HG03060 (cell line): ENCODE results near the gene WDR27.
"Not testable (repeated sequence)": the region's sequence is repeated elsewhere in the genome, so short reads cannot be mapped to it uniquely, and the experiment has no call there.

Experiments
- ATAC-seq: cut with Tn5 transposase; IDR thresholded peaks from one replicate; pipeline ENCODE4 v1.9.1; 2021; ENCODE audit warnings: low read depth, moderate number of reproducible peaks; ENCODE audit not compliant: unreplicated experiment

Gene WDR27

GRCh38 chr6:169665289-169665688 lies 36.5 kb downstream of the WDR27 start:
- ATAC-seq, result no peak

GRCh38 chr6:169664227-169664626 lies 37.6 kb downstream of the WDR27 start:
- no peak for ATAC-seq

- ATAC-seq, result no peak
Observed at GRCh38 chr6:169663468-169663867, 38.4 kb downstream of the WDR27 start.

GRCh38 chr6:169661391-169661756 lies 40.5 kb downstream of the WDR27 start:
- ATAC-seq, result no peak

GRCh38 chr6:169660751-169661390 lies 41.0 kb downstream of the WDR27 start:
- no peak for ATAC-seq

GRCh38 chr6:169659820-169660610 lies 41.8 kb downstream of the WDR27 start:
- no peak for ATAC-seq

- ATAC-seq, result no peak
Observed at GRCh38 chr6:169657284-169657610, 44.6 kb downstream of the WDR27 start.

- no peak for ATAC-seq
Observed at GRCh38 chr6:169656546-169657283, 45.1 kb downstream of the WDR27 start.

GRCh38 chr6:169654598-169655391 lies 47.0 kb downstream of the WDR27 start:
- ATAC-seq, result peak; percentile 64

GRCh38 chr6:169653691-169654090 lies 48.1 kb downstream of the WDR27 start:
- no peak for ATAC-seq

GRCh38 chr6:169652896-169653295 lies 48.9 kb downstream of the WDR27 start:
- no peak for ATAC-seq

GRCh38 chr6:169651498-169651897 lies 50.3 kb downstream of the WDR27 start:
- no peak for ATAC-seq

- ATAC-seq, result no peak
Observed at GRCh38 chr6:169650959-169651292, 50.9 kb downstream of the WDR27 start.

- ATAC-seq, result no peak
Observed at GRCh38 chr6:169650241-169650958, 51.4 kb downstream of the WDR27 start.

- no peak for ATAC-seq
Observed at GRCh38 chr6:169648617-169649016, 53.2 kb downstream of the WDR27 start.

- no peak for ATAC-seq
Observed at GRCh38 chr6:169648092-169648491, 53.7 kb downstream of the WDR27 start.

GRCh38 chr6:169647637-169648036 lies 54.2 kb downstream of the WDR27 start:
- ATAC-seq, result no peak

GRCh38 chr6:169646906-169647567 lies 54.8 kb downstream of the WDR27 start:
- ATAC-seq, result no peak

- ATAC-seq, result not testable (repeated sequence)
Observed at GRCh38 chr6:169645459-169645858, 56.4 kb downstream of the WDR27 start.

- ATAC-seq, result no peak
Observed at GRCh38 chr6:169643521-169643920, 58.3 kb downstream of the WDR27 start.
